ENCODE data around the gene PLBD1. TPM values are rescaled to one million over a fixed set of nuclear protein-coding genes. Genes with fewer than 3 reads are reported as not detected.

PLBD1 gene
- total RNA-seq, 1 donor from 2014 or later = 15.2 TPM

- no peaks in the 10 kb centered on the region for H3K9me3 ChIP-seq
- no peak for TF ChIP-seq CTCF (IDR thresholded peaks at IDR 0.05)
- no peak for DNase-seq (ENCODE audit: low spot score in 2 of 2)
- no peaks in the 10 kb centered on the region for H3K4me1 ChIP-seq
- H3K27ac ChIP-seq = no peak overlapping the region
- no peaks in the 10 kb centered on the region for H3K27me3 ChIP-seq
- no peak overlapping the region for H3K4me3 ChIP-seq
- H3K36me3 ChIP-seq = no peaks in the 10 kb centered on the region
- intact Hi-C loops (cut with DNase I) = no loop called here
Observed at GRCh38 chr12:14545144-14546124, 22.2 kb downstream of the PLBD1 start.

GRCh38 chr12:14540801-14541462 is 26.8 kb downstream of the PLBD1 start:
- intact Hi-C loops (cut with DNase I) = no loop called here
- no peak overlapping the region for H3K4me3 ChIP-seq
- no peak for DNase-seq (ENCODE audit: low spot score in 2 of 2)
- no peaks in the 10 kb centered on the region for H3K9me3 ChIP-seq
- no peaks in the 10 kb centered on the region for H3K27me3 ChIP-seq
- TF ChIP-seq CTCF (IDR thresholded peaks at IDR 0.05) = no peak
- H3K36me3 ChIP-seq = no peaks in the 10 kb centered on the region
- H3K27ac ChIP-seq = no peak overlapping the region
- H3K4me1 ChIP-seq = no peaks in the 10 kb centered on the region

- no peak for DNase-seq (ENCODE audit: low spot score in 2 of 2)
- intact Hi-C loops (cut with DNase I) = no loop called here
Observed at GRCh38 chr12:14537088-14537487, 30.6 kb downstream of the PLBD1 start.

GRCh38 chr12:14532152-14532551 is 35.5 kb downstream of the PLBD1 start:
- no peaks in the 10 kb centered on the region for H3K36me3 ChIP-seq
- no peak for DNase-seq (ENCODE audit: low spot score in 2 of 2)
- intact Hi-C loops (cut with DNase I) = no loop called here

More at GRCh38 chr12:14537088-14537487, 30.6 kb downstream of the PLBD1 start:
- H3K36me3 ChIP-seq = no peaks in the 10 kb centered on the region
- no peaks in the 10 kb centered on the region for H3K27me3 ChIP-seq
- no peaks in the 10 kb centered on the region for H3K4me1 ChIP-seq
- H3K9me3 ChIP-seq = no peaks in the 10 kb centered on the region
- TF ChIP-seq CTCF (IDR thresholded peaks at IDR 0.05) = no peak
- H3K27ac ChIP-seq = no peak overlapping the region
- H3K4me3 ChIP-seq = no peak overlapping the region

DNA sequence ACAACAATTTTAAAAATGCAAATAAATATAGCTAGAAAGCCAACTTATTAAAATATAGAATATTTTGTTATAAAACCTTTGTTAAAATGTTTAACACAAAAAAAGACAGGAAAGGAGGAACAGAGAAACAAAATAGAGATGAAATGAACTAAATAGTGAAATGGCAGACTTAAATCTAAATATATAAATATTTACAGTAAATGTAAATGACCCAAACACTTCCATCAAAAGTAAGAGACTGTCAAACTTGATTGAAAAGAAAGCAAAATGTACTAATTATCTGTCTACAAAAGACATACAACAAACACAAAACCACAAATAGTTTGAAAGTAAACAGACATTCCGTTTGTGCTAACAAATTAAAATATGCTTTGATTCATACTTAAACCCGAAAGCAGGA is 41.7 kb downstream of the PLBD1 start:
- no peaks in the 10 kb centered on the region for H3K4me1 ChIP-seq
- no peaks in the 10 kb centered on the region for H3K36me3 ChIP-seq
- DNase-seq (ENCODE audit: low spot score in 2 of 2) = no peak
- H3K9me3 ChIP-seq = peaks cover 24 to 42% of the 10 kb centered on the region in 2 donors
- intact Hi-C loops (cut with DNase I) = no loop called here
- H3K4me3 ChIP-seq = no peak overlapping the region
- H3K27ac ChIP-seq = no peak overlapping the region
- no peaks in the 10 kb centered on the region for H3K27me3 ChIP-seq
- no peak for TF ChIP-seq CTCF (IDR thresholded peaks at IDR 0.05)

More at GRCh38 chr12:14532152-14532551, 35.5 kb downstream of the PLBD1 start:
- H3K27me3 ChIP-seq = no peaks in the 10 kb centered on the region
- H3K4me3 ChIP-seq = no peak overlapping the region
- no peak for TF ChIP-seq CTCF (IDR thresholded peaks at IDR 0.05)
- no peaks in the 10 kb centered on the region for H3K4me1 ChIP-seq
- no peaks in the 10 kb centered on the region for H3K9me3 ChIP-seq
- H3K27ac ChIP-seq = no peak overlapping the region

Measured in ascending aorta (tissue), 2 donors.